Measurements from ENCODE around the gene NCOA7. TPM values are rescaled to one million over a fixed set of nuclear protein-coding genes. Genes with fewer than 3 reads are reported as not detected.
A peak's percentile ranks its signal among the peaks of the same experiment; 100 is the strongest.

NCOA7 gene
- total RNA-seq, 4 donors from 2014 or later, result 18.1 to 31.4 (median 26.7) TPM

DNA sequence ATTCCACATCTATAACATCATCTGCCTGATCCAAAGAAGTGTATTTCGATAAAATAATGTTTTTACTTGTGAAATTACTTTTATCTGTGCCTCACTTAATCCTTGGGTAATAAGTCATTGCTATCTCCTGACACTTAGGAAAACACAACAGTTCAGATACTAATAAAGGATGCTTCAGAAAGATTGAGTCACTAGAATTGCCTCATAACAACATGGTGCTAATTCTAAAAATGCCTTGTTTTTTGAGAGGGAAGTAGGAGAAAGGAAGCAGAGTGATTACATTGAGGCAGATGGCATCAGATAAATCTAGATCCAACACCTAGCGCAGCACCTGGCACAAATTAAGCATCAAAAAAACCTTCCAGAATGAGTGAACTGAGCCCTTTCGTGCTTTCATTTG lies 69.0 kb downstream of the NCOA7 start:
- no peaks in the 10 kb centered on the region for H3K9me3 ChIP-seq
- H3K4me3 ChIP-seq, result no peak overlapping the region
- TF ChIP-seq EP300 (IDR thresholded peaks at IDR 0.05) (no peak), POLR2A (IDR thresholded peaks at IDR 0.05) (no peak), POLR2AphosphoS5 (IDR thresholded peaks at IDR 0.05) (no peak)
- TF ChIP-seq, protein P1, sequence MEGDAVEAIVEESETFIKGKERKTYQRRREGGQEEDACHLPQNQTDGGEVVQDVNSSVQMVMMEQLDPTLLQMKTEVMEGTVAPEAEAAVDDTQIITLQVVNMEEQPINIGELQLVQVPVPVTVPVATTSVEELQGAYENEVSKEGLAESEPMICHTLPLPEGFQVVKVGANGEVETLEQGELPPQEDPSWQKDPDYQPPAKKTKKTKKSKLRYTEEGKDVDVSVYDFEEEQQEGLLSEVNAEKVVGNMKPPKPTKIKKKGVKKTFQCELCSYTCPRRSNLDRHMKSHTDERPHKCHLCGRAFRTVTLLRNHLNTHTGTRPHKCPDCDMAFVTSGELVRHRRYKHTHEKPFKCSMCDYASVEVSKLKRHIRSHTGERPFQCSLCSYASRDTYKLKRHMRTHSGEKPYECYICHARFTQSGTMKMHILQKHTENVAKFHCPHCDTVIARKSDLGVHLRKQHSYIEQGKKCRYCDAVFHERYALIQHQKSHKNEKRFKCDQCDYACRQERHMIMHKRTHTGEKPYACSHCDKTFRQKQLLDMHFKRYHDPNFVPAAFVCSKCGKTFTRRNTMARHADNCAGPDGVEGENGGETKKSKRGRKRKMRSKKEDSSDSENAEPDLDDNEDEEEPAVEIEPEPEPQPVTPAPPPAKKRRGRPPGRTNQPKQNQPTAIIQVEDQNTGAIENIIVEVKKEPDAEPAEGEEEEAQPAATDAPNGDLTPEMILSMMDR (IDR thresholded peaks at IDR 0.05), result no peak
- H3K36me3 ChIP-seq, result peaks cover 0 to 21% of the 10 kb centered on the region in 2 donors
- no peaks in the 10 kb centered on the region for H3K27me3 ChIP-seq
- H3K27ac ChIP-seq, result no peak overlapping the region
- whole genome bisulfite sequencing, 2 donors (ENCODE audit: low coverage in 1 of 2), result 90 to 93% methylated on average over 3 of the region's 3 CpGs
- peak; percentile 58 for ATAC-seq
- peaks cover 0 to 4% (median 0%) of the 10 kb centered on the region in 3 donors for H3K4me1 ChIP-seq

DNA sequence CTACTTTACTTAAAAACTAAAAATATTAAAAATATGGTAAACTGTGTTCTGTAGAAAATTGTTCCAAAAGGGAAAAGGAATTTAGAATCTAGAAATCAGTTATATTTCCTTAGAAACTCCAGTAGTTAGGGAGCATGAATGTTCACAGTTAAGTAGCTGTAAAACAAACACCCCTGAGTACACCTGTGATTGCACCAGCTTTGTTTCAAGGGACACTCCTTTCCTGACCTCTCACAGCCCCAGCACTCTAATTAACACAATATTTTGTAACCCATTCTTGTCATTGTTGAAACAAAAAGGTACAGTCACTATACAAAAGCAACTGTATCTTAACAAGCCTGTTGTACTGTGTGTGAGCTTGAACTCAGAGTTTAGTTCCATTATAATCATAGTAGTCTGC lies 72.3 kb downstream of the NCOA7 start:
- Histone ChIP-seq H3K4me3 (no peak overlapping the region), H3K27me3 (no peaks in the 10 kb centered on the region), H3K36me3 (no peaks in the 10 kb centered on the region), H3K27ac (no peak overlapping the region), H3K9me3 (no peaks in the 10 kb centered on the region), H3K4me1 (peaks cover 0 to 4% (median 0%) of the 10 kb centered on the region in 3 donors)
- ATAC-seq, result no peak
- TF ChIP-seq POLR2A (IDR thresholded peaks at IDR 0.05), result no peak

DNA sequence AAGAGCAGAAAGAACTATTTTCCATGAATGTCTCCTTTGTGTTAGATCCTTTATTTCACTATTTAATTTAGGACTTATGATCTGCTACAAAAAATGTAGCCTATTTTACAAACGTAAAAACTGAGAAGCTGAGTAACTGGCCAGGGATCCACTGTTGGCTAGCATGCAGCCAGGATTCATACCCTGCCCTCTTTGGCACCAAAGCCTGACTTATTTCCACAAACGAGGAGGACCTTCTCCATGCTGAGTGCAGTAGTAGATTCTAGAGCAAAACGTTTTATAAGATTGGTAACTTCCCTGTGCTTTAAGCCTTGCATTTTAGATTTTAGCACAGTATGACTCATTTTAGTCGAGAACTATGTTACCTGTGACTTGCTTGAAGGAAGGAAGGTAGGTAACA lies 74.3 kb downstream of the NCOA7 start:
- WGBS, 2 donors (ENCODE audit: low coverage in 1 of 2), result 37% methylated on average over 4 of the region's 4 CpGs; no CpG with 5 or more reads in 1 of the 2 donors
- Histone ChIP-seq H3K9me3 (no peaks in the 10 kb centered on the region), H3K4me3 (no peak overlapping the region), H3K4me1 (peaks cover 0 to 18% (median 0%) of the 10 kb centered on the region in 3 donors), H3K27me3 (no peaks in the 10 kb centered on the region), H3K36me3 (no peaks in the 10 kb centered on the region), H3K27ac (no peak overlapping the region)
- ATAC-seq, result no peak
- no peak for TF ChIP-seq POLR2A (IDR thresholded peaks at IDR 0.05)
- no peak for TF ChIP-seq POLR2AphosphoS5 (IDR thresholded peaks at IDR 0.05)
- TF ChIP-seq EP300 (IDR thresholded peaks at IDR 0.05), result no peak
- TF ChIP-seq, protein P1 (IDR thresholded peaks at IDR 0.05), result no peak

DNA sequence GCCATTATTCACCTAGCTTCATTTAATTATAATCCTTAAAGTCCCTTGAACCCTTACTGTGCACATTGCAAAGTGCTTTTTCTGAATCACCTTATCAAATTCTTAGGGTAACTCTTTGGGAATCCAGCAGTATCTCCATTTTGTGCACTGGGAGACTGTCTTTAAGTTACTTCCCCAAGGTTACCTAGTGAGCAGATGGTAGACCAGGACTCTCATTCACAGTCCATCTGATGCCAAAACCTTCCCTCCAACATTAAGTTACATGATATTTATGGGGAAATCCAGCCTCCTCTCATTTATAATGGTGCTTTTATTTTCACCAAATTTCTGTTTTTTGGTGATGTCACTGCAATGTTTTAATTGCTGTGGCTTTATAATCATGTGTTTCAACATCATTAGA lies 75.7 kb downstream of the NCOA7 start:
- Histone ChIP-seq H3K27me3 (no peaks in the 10 kb centered on the region), H3K9me3 (no peaks in the 10 kb centered on the region), H3K36me3 (no peaks in the 10 kb centered on the region), H3K4me3 (no peak overlapping the region), H3K27ac (no peak overlapping the region), H3K4me1 (peaks cover 0 to 19% (median 0%) of the 10 kb centered on the region in 3 donors)
- ATAC-seq, result no peak
- TF ChIP-seq POLR2A (IDR thresholded peaks at IDR 0.05) (no peak), EP300 (IDR thresholded peaks at IDR 0.05) (no peak), POLR2AphosphoS5 (IDR thresholded peaks at IDR 0.05) (no peak)
- TF ChIP-seq, protein P1 (IDR thresholded peaks at IDR 0.05), result no peak

DNA sequence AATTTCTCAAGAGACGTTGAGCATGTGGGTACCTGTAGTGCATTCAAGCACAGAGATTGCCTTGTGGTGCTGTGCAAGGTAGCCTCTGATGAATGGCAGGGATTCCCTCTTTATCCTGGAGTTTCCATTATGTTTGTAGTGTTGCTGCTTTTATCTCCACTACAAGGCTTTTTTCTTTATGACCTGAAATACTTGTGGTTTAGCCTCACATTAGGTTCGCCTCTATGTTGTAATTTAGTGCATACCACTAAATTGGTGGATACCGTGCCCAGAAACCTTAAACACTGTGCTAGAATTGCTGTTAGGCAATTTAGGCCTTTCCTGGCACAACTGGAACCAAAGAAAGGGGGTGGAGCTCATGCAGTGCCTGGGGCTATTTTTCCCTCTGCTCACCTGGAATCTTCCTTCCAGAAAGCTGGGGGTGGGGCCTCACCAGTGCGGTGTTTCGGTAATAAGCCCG lies 76.8 kb downstream of the NCOA7 start:
- Histone ChIP-seq H3K27ac (no peak overlapping the region), H3K36me3 (no peaks in the 10 kb centered on the region), H3K27me3 (no peaks in the 10 kb centered on the region), H3K4me3 (no peak overlapping the region), H3K9me3 (no peaks in the 10 kb centered on the region), H3K4me1 (peaks cover 0 to 19% (median 0%) of the 10 kb centered on the region in 3 donors)
- WGBS, 2 donors (ENCODE audit: low coverage in 1 of 2), result 95 to 96% methylated on average over 5 to 6 of the region's 6 CpGs
- no peak for ATAC-seq
- no peak for TF ChIP-seq POLR2AphosphoS5 (IDR thresholded peaks at IDR 0.05)
- TF ChIP-seq EP300 (IDR thresholded peaks at IDR 0.05), result no peak
- TF ChIP-seq POLR2A (IDR thresholded peaks at IDR 0.05), result no peak
- TF ChIP-seq, protein P1 (IDR thresholded peaks at IDR 0.05), result no peak
